MM.1S (cell line): Measurements from ENCODE around the gene THAP7.

Experiments used
- DNase-seq: peaks from one replicate; pipeline ENCODE4 v3.0.0-alpha.2; 2015
- H2AFZ ChIP-seq: fragments of 300-600 bp; sonication (generic); 2 replicates; pipeline ENCODE4 v1.6.0; 2016; ENCODE audit warnings: antibody characterized with exemption, low read length
- H3F3A ChIP-seq: fragments of 300-600 bp; sonication (generic); 2 replicates; pipeline ENCODE4 v1.6.1; 2016; ENCODE audit warnings: mild to moderate bottlenecking, antibody characterized with exemption, low read length, moderate library complexity, mixed read lengths; ENCODE audit not compliant: insufficient read depth
- H3K27ac ChIP-seq: fragments of 300-600 bp; sonication (generic); 2 replicates; pipeline ENCODE4 v1.5.1; 2016; ENCODE audit warnings: mild to moderate bottlenecking, low read length
- H3K27me3 ChIP-seq: fragments of 300-600 bp; sonication (generic); replicated peaks from 2 replicates; pipeline ENCODE4 v1.6.0; 2016; ENCODE audit warnings: low read length; ENCODE audit not compliant: insufficient read depth
- H3K36me3 ChIP-seq: fragments of 300-600 bp; sonication (generic); replicated peaks from 2 replicates; pipeline ENCODE4 v1.6.1; 2016; ENCODE audit warnings: mild to moderate bottlenecking, low read length, mixed read lengths; ENCODE audit not compliant: insufficient read depth
- H3K4me1 ChIP-seq: fragments of 300-600 bp; sonication (generic); 2 replicates; pipeline ENCODE4 v1.6.1; 2016; ENCODE audit warnings: low read length, mixed read lengths
- H3K4me2 ChIP-seq: fragments of 300-600 bp; sonication (generic); 2 replicates; pipeline ENCODE4 v1.6.0; 2016; ENCODE audit warnings: low read depth, low read length
- H3K4me3 ChIP-seq: fragments of 300-600 bp; sonication (generic); 2 replicates; pipeline ENCODE4 v1.5.1; 2016; ENCODE audit warnings: low read length, mixed read lengths
- H3K79me2 ChIP-seq: fragments of 300-600 bp; sonication (generic); 2 replicates; pipeline ENCODE4 v1.6.1; 2016; ENCODE audit warnings: mixed run types, low read length, mixed read lengths
- H3K9ac ChIP-seq: fragments of 300-600 bp; sonication (generic); 2 replicates; pipeline ENCODE4 v1.6.1; 2016; ENCODE audit warnings: low read length, mixed read lengths
- H3K9me2 ChIP-seq: fragments of 300-600 bp; sonication (generic); replicated peaks from 2 replicates; pipeline ENCODE4 v1.6.1; 2016; ENCODE audit warnings: mild to moderate bottlenecking, low read length, mixed read lengths; ENCODE audit not compliant: insufficient read depth
- H3K9me3 ChIP-seq: fragments of 300-600 bp; sonication (generic); replicated peaks from 2 replicates; pipeline ENCODE4 v1.6.1; 2016; ENCODE audit warnings: mild to moderate bottlenecking, low read length, mixed read lengths; ENCODE audit not compliant: insufficient read depth
- H4K20me1 ChIP-seq: fragments of 300-600 bp; sonication (generic); 2 replicates; pipeline ENCODE4 v1.6.1; 2016; ENCODE audit warnings: mild to moderate bottlenecking, low read length, moderate library complexity, mixed read lengths; ENCODE audit not compliant: insufficient read depth
- EZH2 ChIP-seq: fragments of 300-600 bp; sonication (generic); optimal IDR thresholded peaks from 2 replicates; pipeline ENCODE3; 2017; ENCODE audit warnings: low read depth, mild to moderate bottlenecking, antibody characterized with exemption, low read length, mixed read lengths
- EZH2phosphoT487 ChIP-seq: fragments of 300-600 bp; sonication (generic); IDR thresholded peaks from 2 replicates; pipeline ENCODE4 v1.6.1; 2018; ENCODE audit warnings: antibody characterized with exemption, low read length
- TF ChIP-seq, protein P1 (sequence below): fragments of 300-600 bp; sonication (generic); IDR thresholded peaks from 2 replicates; pipeline ENCODE4 v1.5.1; 2016; ENCODE audit warnings: antibody characterized with exemption, low read length, mixed read lengths

Gene THAP7

DNA sequence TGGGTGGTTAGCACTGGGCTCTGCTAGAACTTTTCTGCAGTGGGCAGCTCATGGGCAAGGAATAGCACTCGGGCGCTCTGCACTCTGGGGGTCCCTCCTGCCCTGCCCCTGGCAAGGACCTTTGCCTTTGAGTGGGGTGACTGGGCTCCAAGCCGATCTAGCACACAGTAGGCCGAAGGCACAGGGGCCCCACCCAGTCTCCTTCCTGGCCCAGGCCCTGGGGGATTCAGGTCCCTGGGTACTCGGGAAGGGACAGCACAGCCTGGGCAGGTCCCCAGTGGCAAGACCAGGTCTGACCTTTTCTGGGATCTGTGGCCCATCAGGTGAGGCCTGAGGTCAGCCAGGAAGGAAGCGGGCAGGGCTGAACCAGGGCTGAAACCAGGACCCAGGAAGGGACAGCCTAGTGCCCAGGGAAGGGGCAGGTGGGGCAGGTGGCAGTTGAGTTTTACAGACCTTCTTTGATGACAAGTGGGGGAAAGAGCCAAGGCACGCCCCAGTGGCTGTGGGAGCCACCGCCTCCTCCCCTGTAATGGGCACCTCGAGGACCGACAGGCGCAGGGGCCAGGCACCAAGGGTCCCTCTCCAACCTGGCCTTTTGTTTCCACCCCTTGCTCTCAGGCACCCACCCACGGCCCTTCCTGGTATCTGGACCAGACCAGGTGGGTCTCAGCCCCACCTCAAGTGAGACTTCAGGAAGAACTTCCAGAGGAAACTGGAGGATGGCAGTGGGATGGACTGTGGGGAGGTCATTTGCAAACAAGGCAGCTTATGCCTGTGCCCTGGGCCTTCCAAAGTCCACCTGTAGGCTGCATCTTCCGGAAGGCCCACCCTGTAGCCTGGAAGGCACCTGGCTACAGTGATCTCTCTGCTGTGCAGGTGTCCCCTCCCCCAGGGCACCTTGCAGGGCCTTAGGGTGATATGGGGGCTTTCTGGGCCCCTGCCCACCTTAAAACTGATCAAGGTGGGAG lies 35.7 kb downstream of the THAP7 start:
- H3K36me3 ChIP-seq, result no peaks in the 10 kb centered on the region
- no peak for TF ChIP-seq EZH2
- no peak for TF ChIP-seq EZH2phosphoT487
- TF ChIP-seq, protein P1, sequence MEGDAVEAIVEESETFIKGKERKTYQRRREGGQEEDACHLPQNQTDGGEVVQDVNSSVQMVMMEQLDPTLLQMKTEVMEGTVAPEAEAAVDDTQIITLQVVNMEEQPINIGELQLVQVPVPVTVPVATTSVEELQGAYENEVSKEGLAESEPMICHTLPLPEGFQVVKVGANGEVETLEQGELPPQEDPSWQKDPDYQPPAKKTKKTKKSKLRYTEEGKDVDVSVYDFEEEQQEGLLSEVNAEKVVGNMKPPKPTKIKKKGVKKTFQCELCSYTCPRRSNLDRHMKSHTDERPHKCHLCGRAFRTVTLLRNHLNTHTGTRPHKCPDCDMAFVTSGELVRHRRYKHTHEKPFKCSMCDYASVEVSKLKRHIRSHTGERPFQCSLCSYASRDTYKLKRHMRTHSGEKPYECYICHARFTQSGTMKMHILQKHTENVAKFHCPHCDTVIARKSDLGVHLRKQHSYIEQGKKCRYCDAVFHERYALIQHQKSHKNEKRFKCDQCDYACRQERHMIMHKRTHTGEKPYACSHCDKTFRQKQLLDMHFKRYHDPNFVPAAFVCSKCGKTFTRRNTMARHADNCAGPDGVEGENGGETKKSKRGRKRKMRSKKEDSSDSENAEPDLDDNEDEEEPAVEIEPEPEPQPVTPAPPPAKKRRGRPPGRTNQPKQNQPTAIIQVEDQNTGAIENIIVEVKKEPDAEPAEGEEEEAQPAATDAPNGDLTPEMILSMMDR, result no peak
- H3K9ac ChIP-seq, result no peak overlapping the region
- H3K9me2 ChIP-seq, result no peaks in the 10 kb centered on the region
- H3F3A ChIP-seq, result no peaks in the 10 kb centered on the region
- no peak overlapping the region for H2AFZ ChIP-seq
- H3K27me3 ChIP-seq, result peaks cover 7% of the 10 kb centered on the region; the same call in 1 of the 2 replicates
- H3K9me3 ChIP-seq, result no peaks in the 10 kb centered on the region
- DNase-seq, result no peak
- H4K20me1 ChIP-seq, result no peaks in the 10 kb centered on the region
- peaks cover 10% of the 10 kb centered on the region for H3K4me1 ChIP-seq
- no peak overlapping the region for H3K27ac ChIP-seq
- no peaks in the 10 kb centered on the region for H3K79me2 ChIP-seq
- H3K4me2 ChIP-seq, result no peak overlapping the region
- no peak overlapping the region for H3K4me3 ChIP-seq

DNA sequence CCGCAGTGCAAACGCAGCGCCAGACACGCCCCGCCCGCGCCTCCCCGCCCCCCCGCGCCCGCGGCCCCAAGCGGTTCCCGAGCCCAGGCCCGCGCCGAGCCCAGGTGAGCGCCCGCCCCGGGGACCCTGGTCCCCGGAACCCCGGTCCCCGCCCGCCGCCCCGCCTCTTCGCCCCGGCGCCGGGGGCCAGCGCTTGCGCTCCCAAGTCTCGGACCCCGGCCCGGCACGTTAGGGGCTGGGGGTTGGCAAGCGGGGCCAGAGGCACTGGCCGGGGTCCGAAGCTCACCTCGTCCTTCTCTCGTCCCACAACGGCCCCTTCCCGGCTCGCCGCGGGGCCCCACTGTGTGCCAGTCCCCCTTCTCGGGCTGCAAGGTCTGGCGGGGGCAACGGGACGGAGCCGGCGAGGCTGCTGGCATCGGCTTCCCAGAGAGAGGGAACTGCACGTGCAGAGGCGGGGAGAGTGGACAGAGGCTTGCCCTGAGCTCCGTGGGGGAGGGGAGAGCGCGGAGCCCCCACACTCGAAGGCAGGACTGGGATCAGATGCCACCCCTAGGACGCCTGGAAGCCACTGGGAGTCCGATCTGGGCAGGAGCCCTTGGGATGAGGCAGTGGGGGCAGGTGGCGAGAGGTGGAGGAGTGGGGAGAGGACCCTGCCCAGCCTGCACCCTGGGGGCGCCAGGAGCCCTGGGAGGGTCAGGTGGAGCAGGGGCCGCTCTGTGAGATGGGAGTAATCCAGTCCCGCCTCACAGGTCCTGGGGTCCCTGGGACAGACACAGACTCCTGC lies 36.6 kb downstream of the THAP7 start:
- DNase-seq, result no peak
- Histone ChIP-seq H3K36me3 (no peaks in the 10 kb centered on the region), H3K79me2 (no peaks in the 10 kb centered on the region), H3K27me3 (peaks cover 7% of the 10 kb centered on the region; the same call in 1 of the 2 replicates), H2AFZ (peak overlapping the region; percentile 54), H3K9me2 (no peaks in the 10 kb centered on the region), H3K9ac (no peak overlapping the region; the same call in 1 of the 2 replicates), H3K4me2 (peak overlapping the region; percentile 77), H4K20me1 (no peaks in the 10 kb centered on the region), H3K4me1 (peaks cover 10% of the 10 kb centered on the region), H3F3A (no peaks in the 10 kb centered on the region), H3K4me3 (0 out of 2 replicates have a peak overlapping the region, but pooled peaks have one; percentile 7), H3K27ac (no peak overlapping the region), H3K9me3 (no peaks in the 10 kb centered on the region)
- TF ChIP-seq, protein P1, result no peak
- TF ChIP-seq EZH2, result no peak
- no peak for TF ChIP-seq EZH2phosphoT487

DNA sequence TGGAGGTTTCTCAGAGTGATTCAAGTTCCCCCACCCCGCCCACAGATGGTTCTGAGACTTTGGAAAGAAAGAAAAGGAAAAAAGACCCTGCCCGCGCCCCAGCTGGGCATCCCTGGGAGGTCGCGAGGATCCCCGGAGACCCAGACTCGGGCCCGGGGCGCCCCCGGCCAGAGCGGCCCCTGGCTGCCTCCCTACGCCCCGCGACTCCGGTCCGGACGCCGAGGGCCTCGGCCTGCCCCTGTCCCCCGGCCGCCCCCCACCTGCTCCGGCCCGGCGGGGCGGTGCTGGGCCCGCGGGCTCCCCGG lies 37.2 kb downstream of the THAP7 start:
- peak overlapping the region; percentile 49; the same call in 1 of the 2 replicates for H3K4me3 ChIP-seq
- DNase-seq, result no peak
- peak overlapping the region; percentile 79 for H3K4me2 ChIP-seq
- H3K9me2 ChIP-seq, result no peaks in the 10 kb centered on the region
- H4K20me1 ChIP-seq, result no peaks in the 10 kb centered on the region
- H3K4me1 ChIP-seq, result peaks cover 10% of the 10 kb centered on the region
- H3K36me3 ChIP-seq, result no peaks in the 10 kb centered on the region
- H2AFZ ChIP-seq, result peak overlapping the region; percentile 17; the same call in 1 of the 2 replicates
- peaks cover 7% of the 10 kb centered on the region; the same call in 1 of the 2 replicates for H3K27me3 ChIP-seq
- no peak overlapping the region for H3K27ac ChIP-seq
- H3K9ac ChIP-seq, result no peak overlapping the region; the same call in 1 of the 2 replicates
- no peaks in the 10 kb centered on the region for H3K79me2 ChIP-seq
- no peak for TF ChIP-seq EZH2phosphoT487
- H3K9me3 ChIP-seq, result no peaks in the 10 kb centered on the region
- no peaks in the 10 kb centered on the region for H3F3A ChIP-seq
